SK-N-SH treated with all-trans-retinoic acid at 6 μM for 48 hours (cell line): ENCODE measurements around the gene PRRG1.

Source experiments
- ARNTL ChIP-seq: fragments of 450-650 bp; formaldehyde crosslinking; IDR thresholded peaks from 2 replicates; pipeline ENCODE4 v1.5.0; 2020; ENCODE audit warnings: low read depth, mild to moderate bottlenecking, moderate library complexity, borderline replicate concordance
- CREB5 ChIP-seq: fragments of 250-450 bp; sonication (Bioruptor Pico); IDR thresholded peaks from 2 replicates; pipeline ENCODE4 v1.5.1; 2020; ENCODE audit warnings: low read depth, mild to moderate bottlenecking, moderate library complexity
- CSRNP3 ChIP-seq: fragments of 250-450 bp; sonication (Bioruptor Pico); IDR thresholded peaks from 2 replicates; pipeline ENCODE4 v1.5.1; 2021; ENCODE audit warnings: mild to moderate bottlenecking, moderate library complexity
- ESRRG ChIP-seq: fragments of 250-450 bp; sonication (Bioruptor Pico); IDR thresholded peaks from 2 replicates; pipeline ENCODE4 v1.6.1; 2021; ENCODE audit warnings: mild to moderate bottlenecking
- GLIS3 ChIP-seq: fragments of 250-450 bp; sonication (Bioruptor Pico); IDR thresholded peaks from 2 replicates; pipeline ENCODE4 v1.5.0; 2020; ENCODE audit warnings: mild to moderate bottlenecking, moderate library complexity
- OSR1 ChIP-seq: fragments of 250-450 bp; sonication (Bioruptor Pico); IDR thresholded peaks from 2 replicates; pipeline ENCODE4 v1.8.0; 2022; ENCODE audit warnings: moderate library complexity, mild to moderate bottlenecking, inconsistent platforms
- PATZ1 ChIP-seq: fragments of 250-450 bp; sonication (Bioruptor Pico); IDR thresholded peaks from 2 replicates; pipeline ENCODE4 v1.8.0; 2020; ENCODE audit warnings: mild to moderate bottlenecking, moderate library complexity, borderline replicate concordance
- RARB ChIP-seq: fragments of 250-450 bp; sonication (Bioruptor Pico); IDR thresholded peaks from 2 replicates; pipeline ENCODE4 v1.8.0; 2021; ENCODE audit warnings: mild to moderate bottlenecking, moderate library complexity
- SNAI2 ChIP-seq: fragments of 250-450 bp; sonication (Bioruptor Pico); IDR thresholded peaks from 2 replicates; pipeline ENCODE4 v1.5.0; 2020; ENCODE audit warnings: mild to moderate bottlenecking, moderate library complexity
- TCF4 ChIP-seq: fragments of 250-450 bp; sonication (Bioruptor Pico); IDR thresholded peaks from 2 replicates; pipeline ENCODE4 v1.8.0; 2021; ENCODE audit warnings: mild to moderate bottlenecking, moderate library complexity, borderline replicate concordance
- TSHZ2 ChIP-seq: fragments of 250-450 bp; sonication (Bioruptor Pico); IDR thresholded peaks from 2 replicates; pipeline ENCODE4 v1.5.0; 2020; ENCODE audit warnings: mild to moderate bottlenecking, moderate library complexity
- ZC3H10 ChIP-seq: fragments of 250-450 bp; sonication (Bioruptor Pico); IDR thresholded peaks from 2 replicates; pipeline ENCODE4 v1.5.1; 2021; ENCODE audit warnings: mild to moderate bottlenecking, moderate library complexity
- ZFP30 ChIP-seq: fragments of 450-650 bp; formaldehyde crosslinking; IDR thresholded peaks from 2 replicates; pipeline ENCODE4 v1.5.0; 2022; ENCODE audit warnings: mild to moderate bottlenecking, moderate library complexity
- ZNF70 ChIP-seq: fragments of 450-650 bp; formaldehyde crosslinking; IDR thresholded peaks from 2 replicates; pipeline ENCODE4 v1.5.0; 2020; ENCODE audit warnings: mild to moderate bottlenecking, moderate library complexity

- no peak for TF ChIP-seq ESRRG (CRISPR knock-in tag)
- TF ChIP-seq CREB5 (CRISPR knock-in tag), result no peak
- no peak for TF ChIP-seq SNAI2
- TF ChIP-seq OSR1 (CRISPR knock-in tag), result no peak
- no peak for TF ChIP-seq CSRNP3 (CRISPR knock-in tag)
- no peak for TF ChIP-seq ARNTL (CRISPR knock-in tag)
- no peak for TF ChIP-seq ZC3H10 (CRISPR knock-in tag)
- TF ChIP-seq ZNF70, result no peak
- no peak for TF ChIP-seq RARB
- TF ChIP-seq TCF4 (CRISPR knock-in tag), result no peak
- TF ChIP-seq PATZ1, result no peak
- no peak for TF ChIP-seq GLIS3 (CRISPR knock-in tag)
- no peak for TF ChIP-seq ZFP30
- TF ChIP-seq TSHZ2, result no peak
These were observed 31.8 kb downstream of the PRRG1 start for GRCh38 chrX:37380924-37381323.
